Breast epithelium (tissue), 4 donors: ENCODE results near the gene PRTN3. TPM values are rescaled to one million over a fixed set of nuclear protein-coding genes. Genes with fewer than 3 reads are reported as not detected.

Experiments
- DNase-seq, 2 donors: peaks; one replicate each; pipeline ENCODE4 v3.0.0-alpha.2; 2019; ENCODE audit warnings: low spot score in 2 of 2
- H3K27ac ChIP-seq, 2 donors: fragments of 200-600 bp; sonication (generic) in 1 of 2; one replicate each; pipeline ENCODE4 v1.5.1; 2016 to 2019; ENCODE audit warnings: mild to moderate bottlenecking in 1 of 2
- H3K27me3 ChIP-seq, 2 donors: fragments of 200-600 bp; sonication (generic) in 1 of 2; one replicate each; pipeline versions ENCODE4 v1.5.1 to v1.6.0; 2017 to 2019; ENCODE audit warnings: control low read depth in 1 of 2, mild to moderate bottlenecking in 1 of 2
- H3K36me3 ChIP-seq: fragments of 200-600 bp; one replicate; pipeline ENCODE4 v1.5.1; 2019
- H3K4me1 ChIP-seq, 2 donors: fragments of 200-600 bp; sonication (generic); one replicate each; pipeline ENCODE4 v1.5.1; 2016 to 2019; ENCODE audit warnings: control low read depth in 1 of 2
- H3K4me3 ChIP-seq, 3 donors: fragments of 200-600 bp; sonication (generic); 1 replicate in 2 of 3; 2 replicates in 1 of 3; pipeline ENCODE4 v1.5.1; 2016 to 2019; ENCODE audit warnings: mild to moderate bottlenecking in 3 of 3, moderate library complexity in 2 of 3
- H3K9me3 ChIP-seq, 2 donors: fragments of 200-600 bp; sonication (generic) in 1 of 2; one replicate each; pipeline ENCODE4 v1.5.1; 2016 to 2019; ENCODE audit warnings: control low read depth in 1 of 2
- POLR2A ChIP-seq: fragments of 450-650 bp; IDR thresholded peaks from one replicate; pipeline ENCODE4 v1.6.1; 2016; ENCODE audit warnings: antibody characterized with exemption, mild to moderate bottlenecking, moderate library complexity
- POLR2AphosphoS5 ChIP-seq, 3 donors: sonication (generic); formaldehyde crosslinking; IDR thresholded peaks; one replicate each; pipeline ENCODE4 v1.6.1; 2017; ENCODE audit warnings: antibody characterized with exemption in 3 of 3
- intact Hi-C: fragments of 100-400 bp; cut with DNase I; formaldehyde crosslinking; loops from one replicate; pipeline ENCODE4 v1.15.1; 2023; ENCODE audit warnings: low total_unique reads
- total RNA-seq, 3 donors: library from RNA; depleted of rRNA; stranded (reverse); fragments of >200 nt; gene quantifications; one replicate each; pipeline ENCODE4 v1.1.0, GENCODE V29; 2016
- TF ChIP-seq, protein P1 (sequence below), 3 donors: fragments of 450-650 bp; IDR thresholded peaks; one replicate each; pipeline ENCODE4 v1.5.1; 2016 to 2017; ENCODE audit warnings: antibody characterized with exemption in 3 of 3, mild to moderate bottlenecking in 3 of 3, moderate library complexity in 3 of 3

The PRTN3 gene
- total RNA-seq, 3 donors from 2014 or later: 0.44 to 1.1 TPM; not detected in 1

GRCh38 chr19:798415-799075 lies 42.3 kb upstream of the PRTN3 start:
- no peaks in the 10 kb centered on the region for H3K27me3 ChIP-seq
- intact Hi-C loops: no loop called here
- H3K4me1 ChIP-seq: peaks cover 36 to 47% of the 10 kb centered on the region in 2 donors

GRCh38 chr19:799076-799881 lies 41.5 kb upstream of the PRTN3 start:
- peak overlapping the region; percentile 83 to 96 (median 91) for H3K4me3 ChIP-seq
- DNase-seq: no peak
- intact Hi-C loops: no loop called here
- no peaks in the 10 kb centered on the region for H3K27me3 ChIP-seq
- H3K27ac ChIP-seq: peak overlapping the region; percentile 98 to 100
- TF ChIP-seq POLR2AphosphoS5 (IDR thresholded peaks at IDR 0.05): no peak
- TF ChIP-seq, protein P1, sequence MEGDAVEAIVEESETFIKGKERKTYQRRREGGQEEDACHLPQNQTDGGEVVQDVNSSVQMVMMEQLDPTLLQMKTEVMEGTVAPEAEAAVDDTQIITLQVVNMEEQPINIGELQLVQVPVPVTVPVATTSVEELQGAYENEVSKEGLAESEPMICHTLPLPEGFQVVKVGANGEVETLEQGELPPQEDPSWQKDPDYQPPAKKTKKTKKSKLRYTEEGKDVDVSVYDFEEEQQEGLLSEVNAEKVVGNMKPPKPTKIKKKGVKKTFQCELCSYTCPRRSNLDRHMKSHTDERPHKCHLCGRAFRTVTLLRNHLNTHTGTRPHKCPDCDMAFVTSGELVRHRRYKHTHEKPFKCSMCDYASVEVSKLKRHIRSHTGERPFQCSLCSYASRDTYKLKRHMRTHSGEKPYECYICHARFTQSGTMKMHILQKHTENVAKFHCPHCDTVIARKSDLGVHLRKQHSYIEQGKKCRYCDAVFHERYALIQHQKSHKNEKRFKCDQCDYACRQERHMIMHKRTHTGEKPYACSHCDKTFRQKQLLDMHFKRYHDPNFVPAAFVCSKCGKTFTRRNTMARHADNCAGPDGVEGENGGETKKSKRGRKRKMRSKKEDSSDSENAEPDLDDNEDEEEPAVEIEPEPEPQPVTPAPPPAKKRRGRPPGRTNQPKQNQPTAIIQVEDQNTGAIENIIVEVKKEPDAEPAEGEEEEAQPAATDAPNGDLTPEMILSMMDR (IDR thresholded peaks at IDR 0.05): peak in 1 of 3 donors; percentile 10
- no peak for TF ChIP-seq POLR2A
- no peaks in the 10 kb centered on the region for H3K9me3 ChIP-seq
- H3K36me3 ChIP-seq: no peaks in the 10 kb centered on the region
- H3K4me1 ChIP-seq: peaks cover 36 to 48% of the 10 kb centered on the region in 2 donors

More at GRCh38 chr19:798415-799075, 42.3 kb upstream of the PRTN3 start:
- Histone ChIP-seq H3K27ac (peak overlapping the region; percentile 98 to 100), H3K36me3 (no peaks in the 10 kb centered on the region), H3K4me3 (peak overlapping the region; percentile 83 to 96 (median 91)), H3K9me3 (no peaks in the 10 kb centered on the region)
- TF ChIP-seq POLR2A (no peak), POLR2AphosphoS5 (IDR thresholded peaks at IDR 0.05) (no peak)
- TF ChIP-seq, protein P1 (IDR thresholded peaks at IDR 0.05): no peak
- DNase-seq: no peak

DNA sequence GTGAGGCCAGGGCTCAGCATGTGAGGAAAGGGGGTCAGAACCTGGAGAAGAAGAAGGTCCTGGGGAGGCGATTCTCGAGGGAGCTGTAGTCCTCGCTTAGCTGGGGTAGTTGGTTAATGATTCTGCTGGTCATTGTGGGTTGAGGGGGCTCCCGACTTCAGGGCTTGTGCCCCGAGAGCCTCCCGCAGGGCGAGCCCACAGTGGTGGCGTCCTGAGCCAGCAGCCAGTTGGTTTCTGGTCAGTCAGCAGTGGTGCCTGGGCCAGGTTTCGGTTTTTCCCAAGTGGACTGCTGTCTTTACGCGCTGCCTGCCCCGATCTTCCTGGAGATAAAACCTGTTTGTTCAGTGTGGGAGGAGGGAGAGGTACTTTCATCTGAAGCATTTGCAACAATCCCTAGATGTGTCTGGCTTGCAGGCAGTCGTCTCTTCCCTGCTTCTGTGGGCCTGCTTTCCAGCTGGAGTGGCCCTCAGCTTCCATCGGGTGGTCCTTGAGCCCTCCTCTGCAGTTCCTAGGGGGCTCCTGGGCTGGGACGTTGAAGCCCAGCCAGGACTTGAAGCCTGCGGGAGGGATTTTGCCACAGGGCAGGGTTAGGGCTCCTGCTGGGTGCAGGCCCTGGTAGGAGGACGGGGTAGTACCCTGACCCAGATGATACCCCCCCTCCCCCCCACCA lies 40.3 kb upstream of the PRTN3 start:
- intact Hi-C loops: no loop called here
- peak; percentile 78 to 88 for DNase-seq
- H3K27me3 ChIP-seq: no peaks in the 10 kb centered on the region
- peak overlapping the region; percentile 85 to 100 for H3K27ac ChIP-seq
- peak overlapping the region; percentile 13 to 83 (median 20) for H3K4me3 ChIP-seq
- H3K36me3 ChIP-seq: peaks cover 11% of the 10 kb centered on the region
- peaks cover 36 to 48% of the 10 kb centered on the region in 2 donors for H3K4me1 ChIP-seq
- no peaks in the 10 kb centered on the region for H3K9me3 ChIP-seq
- TF ChIP-seq POLR2A (no peak), POLR2AphosphoS5 (IDR thresholded peaks at IDR 0.05) (peak in 2 of 3 donors; percentile 7 to 73)
- TF ChIP-seq, protein P1 (IDR thresholded peaks at IDR 0.05): no peak

GRCh38 chr19:801030-801860 lies 39.6 kb upstream of the PRTN3 start:
- Histone ChIP-seq H3K9me3 (no peaks in the 10 kb centered on the region), H3K27ac (peak overlapping the region; percentile 85 to 100), H3K4me1 (peaks cover 31 to 48% of the 10 kb centered on the region in 2 donors), H3K27me3 (no peaks in the 10 kb centered on the region), H3K4me3 (peak overlapping the region; percentile 13 to 83 (median 20)), H3K36me3 (peaks cover 15% of the 10 kb centered on the region)
- intact Hi-C loops: no loop called here
- no peak for DNase-seq
- TF ChIP-seq POLR2AphosphoS5 (IDR thresholded peaks at IDR 0.05): no peak
- TF ChIP-seq, protein P1 (IDR thresholded peaks at IDR 0.05): no peak
- no peak for TF ChIP-seq POLR2A
